Stimulated activated memory B cell treated with anti-CD40 and anti-IgM and Interleukin-4, amounts not matched to agents 10 μg/mL and 1 μg/mL and 100 μg/mL, for 72 hours (primary cell): ENCODE data around the gene MRPS33.
"Not testable (repeated sequence)": the region's sequence is repeated elsewhere in the genome, so short reads cannot be mapped to it uniquely, and the experiment has no call there.

Source experiments
- ATAC-seq: fragments of 150-1000 bp; cut with Tn5 transposase; 2 replicates; pipeline ENCODE4 v1.10.0; 2021
- H3K27ac Mint-ChIP-seq: one replicate; pipeline ENCODE4 v1.8.0; 2022; ENCODE audit warnings: mild to moderate bottlenecking, mixed read lengths
- H3K27me3 Mint-ChIP-seq: one replicate; pipeline ENCODE4 v1.8.0; 2022; ENCODE audit warnings: mixed read lengths
- H3K36me3 Mint-ChIP-seq: one replicate; pipeline ENCODE4 v1.8.0; 2022; ENCODE audit warnings: mixed read lengths
- H3K4me1 Mint-ChIP-seq: one replicate; pipeline ENCODE4 v1.8.0; 2022; ENCODE audit warnings: mixed read lengths
- H3K4me3 Mint-ChIP-seq: one replicate; pipeline ENCODE4 v1.8.0; 2022; ENCODE audit warnings: mild to moderate bottlenecking, moderate library complexity, mixed read lengths
- H3K9me3 Mint-ChIP-seq: one replicate; pipeline ENCODE4 v1.8.0; 2022; ENCODE audit warnings: mixed read lengths

The MRPS33 gene

DNA sequence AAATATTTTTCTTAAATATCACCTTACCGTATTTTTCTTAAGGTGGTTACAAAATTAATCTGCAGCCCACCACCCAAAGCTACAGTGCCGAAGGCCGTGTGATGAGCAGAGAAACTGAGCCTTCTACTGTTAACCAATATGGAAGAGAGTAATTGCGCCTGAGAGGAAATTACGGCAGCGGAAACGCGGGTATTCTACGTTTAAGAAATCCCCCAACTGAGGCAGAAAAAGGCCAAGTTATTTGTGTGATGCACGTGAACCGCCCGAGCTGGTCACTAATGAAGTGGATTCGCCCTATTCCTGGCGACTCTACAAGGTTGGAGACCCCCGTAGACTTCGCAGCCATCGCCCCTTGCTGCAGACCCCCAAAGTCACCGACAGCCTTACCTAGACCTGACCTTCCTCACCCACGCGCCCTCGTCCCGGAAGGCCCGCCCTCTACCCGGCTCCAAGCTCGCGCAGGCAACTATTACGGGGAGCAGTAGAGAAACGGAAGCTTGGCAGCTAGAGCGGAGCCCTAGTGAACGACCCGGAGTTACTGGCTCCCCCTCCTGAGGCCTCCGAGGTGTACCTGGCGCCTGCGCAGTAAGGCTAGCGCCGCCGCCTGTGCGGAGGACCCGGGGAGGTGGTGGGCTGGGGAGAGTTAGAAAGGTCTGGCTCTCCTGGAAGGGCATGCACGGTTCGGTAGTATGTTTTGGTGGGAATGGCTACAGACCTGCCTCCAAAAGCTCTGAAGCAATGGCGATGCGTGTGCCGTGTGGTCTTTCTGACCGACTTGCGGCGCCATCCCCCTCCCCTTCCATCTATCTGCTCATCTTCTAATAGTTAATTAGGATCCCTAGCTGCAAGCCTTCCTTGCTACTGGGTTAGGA, at the start of gene MRPS33:
Gene MRPS33, minus strand, starts transcription at position 429 of the 872 bp plus-strand sequence. CDS start 4,319 bp downstream, outside the sequence.
- H3K4me3 Mint-ChIP-seq: peak within 1 kb of the TSS; percentile 84
- H3K27me3 Mint-ChIP-seq: no peaks in the 10 kb centered on the region
- peaks cover 7% of the 10 kb centered on the region for H3K36me3 Mint-ChIP-seq
- peak within 1 kb of the TSS; percentile 94 for H3K27ac Mint-ChIP-seq
- ATAC-seq: peak; percentile 100
- peaks cover 4% of the 10 kb centered on the region for H3K9me3 Mint-ChIP-seq
- H3K4me1 Mint-ChIP-seq: peaks cover 24% of the 10 kb centered on the region

DNA sequence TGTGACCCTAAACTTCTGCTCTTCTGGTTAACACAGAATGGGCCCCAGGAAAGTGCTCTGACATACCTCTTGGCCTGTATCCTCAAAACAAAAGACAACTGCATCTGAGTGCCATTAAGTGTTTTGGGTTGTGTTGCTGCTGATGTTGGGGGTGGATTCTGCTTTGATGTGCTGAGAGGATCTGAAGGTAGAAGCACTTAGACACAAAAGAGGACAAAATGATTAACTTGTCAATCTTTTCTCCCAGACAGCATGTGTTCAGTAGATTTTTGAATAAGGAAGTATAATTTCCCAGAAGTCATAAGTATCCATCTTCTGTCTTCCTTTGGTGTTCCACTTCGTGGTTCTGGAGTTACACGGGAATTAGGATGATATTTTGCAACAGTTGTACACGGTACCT, 43.0 kb upstream of the MRPS33 start:
- Mint-ChIP-seq H3K9me3 (peaks cover 6% of the 10 kb centered on the region), H3K4me3 (no peak overlapping the region), H3K27me3 (peaks cover 26% of the 10 kb centered on the region), H3K36me3 (no peaks in the 10 kb centered on the region), H3K4me1 (peaks cover 6% of the 10 kb centered on the region), H3K27ac (no peak overlapping the region)
- ATAC-seq: no peak

DNA sequence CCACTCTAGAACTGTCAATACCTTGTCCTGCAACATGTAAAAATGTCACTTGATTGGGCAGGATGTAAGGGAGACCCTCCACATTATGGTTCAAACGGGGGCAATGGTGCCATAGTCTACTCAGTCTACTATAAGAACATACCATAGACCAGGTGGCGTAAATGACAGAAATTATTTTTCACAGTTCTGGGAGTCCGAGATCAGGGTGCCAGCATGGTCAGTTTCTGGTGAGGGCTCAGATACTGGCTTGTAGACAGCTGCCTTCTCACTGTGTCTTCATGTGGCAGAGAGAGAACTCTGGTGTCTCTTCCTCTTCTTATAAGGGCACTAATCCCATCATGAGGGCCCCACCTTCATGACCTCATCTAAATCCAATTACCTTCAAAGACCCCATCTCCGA, 40.4 kb upstream of the MRPS33 start:
- no peak overlapping the region for H3K27ac Mint-ChIP-seq
- peaks cover 41% of the 10 kb centered on the region for H3K27me3 Mint-ChIP-seq
- peaks cover 6% of the 10 kb centered on the region for H3K4me1 Mint-ChIP-seq
- H3K4me3 Mint-ChIP-seq: no peak overlapping the region
- ATAC-seq: no peak
- peaks cover 6% of the 10 kb centered on the region for H3K9me3 Mint-ChIP-seq
- H3K36me3 Mint-ChIP-seq: no peaks in the 10 kb centered on the region

DNA sequence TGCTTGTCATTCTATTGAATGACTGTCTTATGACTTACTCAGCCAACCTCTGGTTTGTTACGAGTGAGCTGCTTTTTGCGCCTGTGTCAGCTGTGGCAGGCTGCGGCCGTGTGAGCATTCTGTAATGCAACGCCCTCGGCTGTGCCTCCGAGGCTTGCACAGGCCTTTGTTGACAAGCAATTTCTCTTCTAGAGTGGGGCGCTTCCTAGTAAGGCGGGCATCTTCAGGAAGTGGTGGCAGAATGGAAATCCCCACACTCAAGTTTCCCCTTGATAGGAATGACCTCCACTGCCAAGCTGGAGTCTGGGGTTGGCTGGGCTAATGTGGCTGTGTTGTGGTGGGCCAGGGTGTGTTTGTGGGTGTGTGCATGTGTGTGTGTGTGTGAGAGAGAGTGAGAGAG, 38.9 kb upstream of the MRPS33 start:
- H3K27me3 Mint-ChIP-seq: peaks cover 50% of the 10 kb centered on the region
- H3K9me3 Mint-ChIP-seq: peaks cover 6% of the 10 kb centered on the region
- no peak overlapping the region for H3K27ac Mint-ChIP-seq
- ATAC-seq: no peak
- no peaks in the 10 kb centered on the region for H3K36me3 Mint-ChIP-seq
- H3K4me3 Mint-ChIP-seq: no peak overlapping the region
- H3K4me1 Mint-ChIP-seq: peaks cover 6% of the 10 kb centered on the region

DNA sequence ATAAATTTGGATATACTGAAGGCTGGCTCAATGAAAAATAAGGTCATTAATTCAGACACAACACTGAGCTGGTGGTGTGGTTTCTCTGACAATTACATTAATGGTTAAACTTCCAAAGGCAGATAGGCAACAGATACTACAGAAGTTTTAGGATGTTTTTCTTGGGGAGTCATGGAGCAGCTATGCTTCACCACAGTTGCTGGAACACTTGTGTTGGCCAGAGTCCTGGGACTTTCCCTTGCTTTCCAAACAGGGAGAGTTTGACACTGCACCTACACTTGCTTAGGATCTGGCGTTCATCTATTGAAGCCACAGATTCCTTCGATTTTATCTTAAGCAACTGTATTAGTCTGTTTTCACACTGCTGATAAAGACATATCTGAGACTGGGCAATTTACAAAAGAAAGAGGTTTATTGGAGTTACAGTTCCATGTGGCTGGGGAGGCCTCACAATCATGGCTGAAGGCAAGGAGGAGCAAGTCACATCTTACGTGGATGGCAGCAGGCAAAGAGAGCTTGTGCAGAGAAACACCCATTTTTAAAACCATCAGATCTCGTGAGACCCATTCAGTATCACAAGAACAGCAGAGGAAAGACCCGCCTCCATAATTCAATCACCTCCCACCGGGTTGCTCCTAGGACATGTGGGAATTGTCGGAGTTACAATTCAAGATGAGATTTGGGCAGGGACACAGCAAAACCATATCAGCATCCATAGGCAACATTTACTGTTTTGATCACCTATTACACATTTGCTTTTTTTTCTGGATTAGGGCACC, 31.3 kb upstream of the MRPS33 start:
- Mint-ChIP-seq H3K36me3 (no peaks in the 10 kb centered on the region), H3K4me1 (no peaks in the 10 kb centered on the region), H3K9me3 (peaks cover 3% of the 10 kb centered on the region), H3K4me3 (no peak overlapping the region), H3K27me3 (peaks cover 18% of the 10 kb centered on the region), H3K27ac (no peak overlapping the region)
- ATAC-seq: no peak

DNA sequence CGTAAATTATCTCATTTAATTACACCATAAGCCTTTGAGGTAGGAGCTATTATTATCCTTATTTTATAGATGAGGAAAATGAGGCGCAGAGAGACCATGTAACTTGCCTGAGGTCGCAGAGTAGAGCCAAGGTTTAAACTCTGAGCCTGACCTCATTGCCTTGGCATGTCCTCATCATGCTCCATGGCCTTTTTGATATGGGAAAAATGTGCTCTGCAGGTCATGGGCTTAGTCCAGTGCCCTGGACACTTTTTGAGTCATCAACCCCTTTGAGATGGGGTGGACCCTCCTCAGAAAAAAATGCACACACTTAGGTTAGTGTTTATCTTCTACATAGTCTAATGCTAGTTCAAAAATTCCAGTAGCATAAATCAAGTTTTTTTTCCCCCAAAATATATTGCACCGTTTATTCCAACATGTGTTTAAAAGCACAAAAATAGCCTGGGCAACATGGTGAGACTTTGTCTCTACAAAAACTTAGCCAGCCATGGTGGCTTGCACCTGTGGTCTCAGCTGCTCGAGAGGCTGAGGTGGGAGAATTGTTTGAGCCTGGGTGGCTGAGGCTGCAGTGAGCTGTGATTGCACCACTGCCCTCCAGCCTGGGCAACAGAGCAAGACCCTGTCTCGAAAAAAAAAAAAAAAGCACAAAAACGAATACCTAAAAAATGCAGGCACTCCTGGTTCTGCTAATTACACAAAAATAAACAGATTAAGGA, 30.5 kb upstream of the MRPS33 start:
- Mint-ChIP-seq H3K27ac (no peak overlapping the region), H3K4me1 (no peaks in the 10 kb centered on the region), H3K27me3 (peaks cover 17% of the 10 kb centered on the region), H3K36me3 (no peaks in the 10 kb centered on the region), H3K9me3 (peaks cover 3% of the 10 kb centered on the region), H3K4me3 (no peak overlapping the region)
- ATAC-seq: no peak

DNA sequence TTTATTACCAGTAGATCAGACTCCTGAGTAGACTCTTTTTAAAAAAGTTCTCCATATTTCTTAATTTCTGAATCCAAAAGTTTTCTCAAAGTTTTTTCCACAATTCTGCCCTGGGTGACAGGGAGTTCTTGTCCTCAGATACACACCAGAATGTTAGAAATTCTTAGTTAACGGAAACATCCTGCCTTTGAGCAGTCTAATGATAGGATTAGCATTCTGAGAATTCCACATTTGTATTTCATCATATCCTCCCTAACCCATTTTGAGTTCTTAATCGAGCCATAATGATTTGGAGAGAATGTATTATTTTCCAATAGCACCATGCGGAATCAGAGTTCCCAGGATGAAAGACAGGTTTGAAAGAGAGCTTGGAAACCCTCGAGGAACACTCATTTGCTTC, 28.9 kb upstream of the MRPS33 start:
- peaks cover 3% of the 10 kb centered on the region for H3K9me3 Mint-ChIP-seq
- no peaks in the 10 kb centered on the region for H3K4me1 Mint-ChIP-seq
- ATAC-seq: no peak
- no peaks in the 10 kb centered on the region for H3K36me3 Mint-ChIP-seq
- no peak overlapping the region for H3K4me3 Mint-ChIP-seq
- peaks cover 18% of the 10 kb centered on the region for H3K27me3 Mint-ChIP-seq
- no peak overlapping the region for H3K27ac Mint-ChIP-seq

DNA sequence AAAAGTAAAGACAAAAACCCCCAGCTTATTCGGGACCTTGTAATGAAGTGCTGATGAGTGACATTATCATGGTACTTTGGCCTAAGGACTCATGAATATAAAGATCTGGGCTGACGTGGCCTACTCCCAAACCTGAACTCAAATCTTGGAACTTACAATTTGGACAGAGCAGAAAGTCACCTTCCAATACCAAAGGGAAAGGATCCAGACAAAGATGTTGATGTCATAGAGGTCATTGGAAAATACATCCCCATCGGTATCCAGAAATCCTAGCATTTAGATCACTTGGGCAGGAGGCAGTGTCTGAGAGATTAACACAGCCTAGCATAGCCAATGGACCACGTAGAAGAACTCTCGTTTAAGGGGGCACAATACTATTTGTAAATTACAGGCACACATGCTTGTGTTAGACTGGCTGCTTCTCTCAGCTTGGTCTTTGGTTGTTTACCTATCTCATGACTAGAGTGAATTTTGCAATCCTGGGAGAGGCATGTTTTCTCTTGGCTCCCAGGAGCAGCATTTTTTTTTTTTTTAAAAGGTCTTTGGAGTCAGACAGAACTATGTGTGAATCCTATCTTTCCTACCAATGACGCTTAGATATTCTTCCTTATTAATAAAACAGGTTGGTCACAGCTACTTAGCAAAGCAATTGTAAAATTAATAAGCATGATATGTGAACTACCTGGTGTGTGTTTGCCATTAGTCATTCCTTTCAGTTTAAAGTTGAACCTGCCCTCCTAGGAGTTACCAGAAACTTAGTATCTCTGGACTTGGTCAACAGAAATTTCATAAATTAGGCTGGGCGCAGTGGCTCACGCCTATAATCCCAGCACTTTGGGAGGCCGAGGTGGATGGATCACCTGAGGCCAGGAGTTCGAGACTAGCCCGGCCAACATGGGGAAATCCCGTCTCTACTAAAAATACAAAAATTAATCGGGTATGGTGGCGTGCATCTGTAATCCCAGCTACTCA, 27.8 kb upstream of the MRPS33 start:
- Mint-ChIP-seq H3K9me3 (peaks cover 3% of the 10 kb centered on the region), H3K4me1 (no peaks in the 10 kb centered on the region), H3K36me3 (no peaks in the 10 kb centered on the region), H3K27me3 (peaks cover 18% of the 10 kb centered on the region), H3K27ac (no peak overlapping the region), H3K4me3 (no peak overlapping the region)
- ATAC-seq: no peak

DNA sequence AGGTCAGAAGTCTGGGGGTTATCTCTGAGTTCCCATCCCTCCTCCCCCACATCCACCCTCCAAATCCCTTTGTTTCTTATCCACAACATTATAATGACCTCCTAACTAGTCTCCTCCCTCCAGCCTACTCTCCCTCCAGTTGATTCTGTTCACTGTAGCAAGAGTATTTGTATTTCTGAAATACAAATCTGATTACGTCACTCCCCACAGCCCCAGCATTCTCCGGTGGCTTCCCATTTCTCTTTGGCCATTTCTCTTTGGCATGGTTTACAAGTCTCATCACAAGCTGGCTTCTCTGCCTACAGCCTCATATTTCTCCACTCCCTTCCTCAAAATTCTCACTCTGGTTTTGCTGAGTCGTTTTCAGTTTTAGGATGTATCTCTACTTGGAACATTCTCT, 24.6 kb upstream of the MRPS33 start:
- Mint-ChIP-seq H3K4me3 (no peak overlapping the region), H3K27ac (no peak overlapping the region), H3K27me3 (peaks cover 18% of the 10 kb centered on the region), H3K36me3 (no peaks in the 10 kb centered on the region), H3K4me1 (no peaks in the 10 kb centered on the region), H3K9me3 (peaks cover 3% of the 10 kb centered on the region)
- no peak for ATAC-seq

DNA sequence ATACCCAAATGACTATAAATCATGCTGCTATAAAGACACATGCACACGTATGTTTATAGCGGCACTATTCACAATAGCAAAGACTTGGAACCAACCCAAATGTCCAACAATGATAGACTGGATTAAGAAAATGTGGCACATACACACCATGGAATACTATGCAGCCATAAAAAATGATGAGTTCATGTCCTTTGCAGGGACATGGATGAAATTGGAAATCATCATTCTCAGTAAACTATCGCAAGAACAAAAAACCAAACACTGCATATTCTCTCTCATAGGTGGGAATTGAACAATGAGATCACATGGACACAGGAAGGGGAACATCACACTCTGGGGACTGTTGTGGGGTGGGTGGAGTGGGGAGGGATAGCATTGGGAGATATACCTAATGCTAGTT, 23.3 kb upstream of the MRPS33 start:
- ATAC-seq, H3K9me3 Mint-ChIP-seq, H3K4me3 Mint-ChIP-seq, H3K27ac Mint-ChIP-seq, H3K36me3 Mint-ChIP-seq, H3K4me1 Mint-ChIP-seq: not testable (repeated sequence)
- peaks cover 18% of the 10 kb centered on the region for H3K27me3 Mint-ChIP-seq

DNA sequence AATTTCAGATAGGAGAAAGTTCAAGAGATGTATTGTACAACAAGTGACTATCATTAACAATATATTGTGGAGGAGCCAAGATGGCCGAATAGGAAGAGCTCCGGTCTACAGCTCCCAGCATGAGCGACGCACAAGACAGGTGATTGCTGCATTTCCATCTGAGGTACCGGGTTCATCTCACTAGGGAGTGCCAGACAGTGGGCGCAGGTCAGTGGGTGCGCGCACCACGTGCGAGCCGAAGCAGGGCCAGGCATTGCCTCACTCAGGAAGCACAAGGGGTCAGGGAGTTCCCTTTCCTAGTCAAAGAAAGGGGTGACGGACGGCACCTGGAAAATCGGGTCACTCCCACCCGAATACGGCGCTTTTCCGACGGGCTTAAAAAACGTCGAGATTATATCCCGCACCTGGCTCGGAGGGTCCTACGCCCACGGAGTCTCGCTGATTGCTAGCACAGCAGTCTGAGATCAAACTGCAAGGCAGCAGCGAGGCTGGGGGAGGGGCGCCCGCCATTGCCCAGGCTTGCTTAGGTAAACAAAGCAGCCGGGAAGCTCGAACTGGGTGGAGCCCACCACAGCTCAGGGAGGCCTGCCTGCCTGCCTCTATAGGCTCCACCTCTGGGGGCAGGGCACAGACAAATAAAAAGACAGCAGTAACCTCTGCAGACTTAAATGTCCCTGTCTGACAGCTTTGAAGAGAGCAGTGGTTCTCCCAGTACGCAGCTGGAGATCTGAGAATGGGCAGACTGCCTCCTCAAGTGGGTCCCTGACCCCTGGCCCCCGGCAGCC, 18.0 kb upstream of the MRPS33 start:
- ATAC-seq, H3K27ac Mint-ChIP-seq: not testable (repeated sequence)
- peaks cover 38% of the 10 kb centered on the region for H3K27me3 Mint-ChIP-seq

DNA sequence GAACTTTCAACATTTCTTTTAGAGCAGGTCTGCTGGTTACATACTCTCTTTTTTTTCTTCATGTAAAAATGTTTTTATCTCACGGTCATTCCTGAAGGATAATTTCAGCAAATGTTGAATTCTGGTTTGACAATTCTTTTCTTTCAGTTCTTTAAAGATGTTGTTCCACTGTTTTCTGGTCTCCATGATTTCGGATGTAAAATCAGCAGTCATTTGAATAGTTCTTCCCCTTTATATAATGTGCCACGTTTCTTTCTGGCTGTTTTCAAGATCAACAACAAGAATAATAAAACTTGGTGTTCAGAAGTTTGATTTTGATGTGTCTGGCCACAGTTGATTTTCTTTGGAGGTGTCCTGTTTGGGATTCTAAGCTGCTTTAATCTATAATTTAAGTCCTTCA, 14.0 kb upstream of the MRPS33 start:
- Mint-ChIP-seq H3K27ac (no peak overlapping the region), H3K4me1 (no peaks in the 10 kb centered on the region), H3K27me3 (peaks cover 66% of the 10 kb centered on the region), H3K36me3 (peaks cover 12% of the 10 kb centered on the region), H3K4me3 (no peak overlapping the region), H3K9me3 (peaks cover 7% of the 10 kb centered on the region)
- ATAC-seq: no peak

More for the DNA sequence above, 18.0 kb upstream of the MRPS33 start:
- H3K4me3 Mint-ChIP-seq, H3K4me1 Mint-ChIP-seq, H3K36me3 Mint-ChIP-seq, H3K9me3 Mint-ChIP-seq: not testable (repeated sequence)

DNA sequence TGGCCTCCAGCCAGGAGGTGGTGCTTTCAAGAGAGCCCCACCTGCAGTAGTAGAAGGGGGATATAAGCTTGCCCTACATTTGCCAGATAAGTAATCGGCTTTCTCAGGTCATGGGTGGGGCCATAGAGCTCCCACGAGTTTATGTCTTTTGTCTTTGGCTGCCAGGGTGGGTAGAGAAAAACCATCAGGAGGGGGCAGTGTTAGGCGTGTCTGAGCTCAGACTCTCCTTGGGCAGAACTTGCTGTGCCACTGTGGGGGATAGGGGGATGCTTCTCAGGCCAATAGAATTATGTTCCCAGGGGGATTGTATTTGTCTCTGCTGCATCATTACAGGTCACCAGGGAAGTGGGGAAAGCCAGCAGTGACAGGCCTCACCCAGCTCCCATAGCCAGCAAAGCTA, 12.3 kb upstream of the MRPS33 start:
- Mint-ChIP-seq H3K27me3 (peaks cover 76% of the 10 kb centered on the region), H3K4me1 (no peaks in the 10 kb centered on the region), H3K27ac (no peak overlapping the region), H3K36me3 (peaks cover 12% of the 10 kb centered on the region), H3K9me3 (peaks cover 9% of the 10 kb centered on the region), H3K4me3 (no peak overlapping the region)
- no peak for ATAC-seq

DNA sequence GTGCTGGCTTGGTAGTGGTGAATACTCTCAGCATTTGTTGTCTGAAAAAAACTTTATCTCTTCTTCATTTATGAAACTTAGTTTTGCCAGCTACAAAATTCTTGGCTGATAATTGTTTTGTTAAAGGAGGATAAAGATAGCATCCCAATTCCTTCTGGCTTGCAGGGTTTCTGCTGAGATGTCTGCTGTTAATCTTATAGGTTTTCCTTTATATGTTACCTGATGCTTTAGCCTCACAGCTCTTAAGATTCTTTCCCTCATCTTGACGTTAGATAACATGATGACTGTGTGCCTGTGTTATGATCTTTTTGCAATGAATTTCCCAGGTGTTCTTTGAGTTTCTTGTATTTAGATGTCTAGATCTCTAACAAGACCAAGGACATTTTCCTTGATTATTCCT, 9.9 kb upstream of the MRPS33 start:
- Mint-ChIP-seq H3K4me1 (no peaks in the 10 kb centered on the region), H3K36me3 (peaks cover 12% of the 10 kb centered on the region), H3K4me3 (no peak overlapping the region), H3K27me3 (peaks cover 65% of the 10 kb centered on the region), H3K27ac (no peak overlapping the region), H3K9me3 (peaks cover 9% of the 10 kb centered on the region)
- ATAC-seq: no peak
